Ishikawa (cell line): ENCODE data around the gene SELENOF.
A peak's percentile ranks its signal among the peaks of the same experiment; 100 is the strongest.

ENCODE experiments used
- CEBPB ChIP-seq: IDR thresholded peaks from 2 replicates; pipeline ENCODE4 v1.6.1; 2012
- CREB1 ChIP-seq: IDR thresholded peaks from 2 replicates; pipeline ENCODE4 v1.6.1; 2012; ENCODE audit warnings: low read depth
- EGR1 ChIP-seq: IDR thresholded peaks from 2 replicates; pipeline ENCODE4 v1.6.1; 2012
- EP300 ChIP-seq: IDR thresholded peaks from 2 replicates; pipeline ENCODE4 v1.6.1; 2012; ENCODE audit warnings: borderline replicate concordance
- FOXM1 ChIP-seq: IDR thresholded peaks from 2 replicates; pipeline ENCODE4 v1.6.1; 2012; ENCODE audit warnings: low read depth, borderline replicate concordance
- NFIC ChIP-seq: IDR thresholded peaks from 2 replicates; pipeline ENCODE4 v1.6.1; 2012
- TAF1 ChIP-seq: IDR thresholded peaks from 2 replicates; pipeline ENCODE4 v1.6.1; 2012; ENCODE audit warnings: low read depth, mild to moderate bottlenecking
- TCF12 ChIP-seq: IDR thresholded peaks from 2 replicates; pipeline ENCODE4 v1.6.1; 2012; ENCODE audit warnings: low read depth
- TEAD4 ChIP-seq: IDR thresholded peaks from 2 replicates; pipeline ENCODE4 v1.6.1; 2012
- YY1 ChIP-seq: IDR thresholded peaks from 2 replicates; pipeline ENCODE4 v1.6.1; 2012; ENCODE audit warnings: low read depth
- ZBTB7A ChIP-seq: IDR thresholded peaks from 2 replicates; pipeline ENCODE4 v1.6.1; 2012; ENCODE audit warnings: low read depth
- TF ChIP-seq, protein P1 (sequence below): IDR thresholded peaks from 2 replicates; pipeline ENCODE4 v1.6.1; 2012
- TF ChIP-seq, protein P2 (sequence below): IDR thresholded peaks from 2 replicates; pipeline ENCODE4 v1.6.1; 2012
- TF ChIP-seq, protein P3 (sequence below): IDR thresholded peaks from 2 replicates; pipeline ENCODE4 v1.6.1; 2012; ENCODE audit warnings: low read depth, mild to moderate bottlenecking

SELENOF gene

DNA sequence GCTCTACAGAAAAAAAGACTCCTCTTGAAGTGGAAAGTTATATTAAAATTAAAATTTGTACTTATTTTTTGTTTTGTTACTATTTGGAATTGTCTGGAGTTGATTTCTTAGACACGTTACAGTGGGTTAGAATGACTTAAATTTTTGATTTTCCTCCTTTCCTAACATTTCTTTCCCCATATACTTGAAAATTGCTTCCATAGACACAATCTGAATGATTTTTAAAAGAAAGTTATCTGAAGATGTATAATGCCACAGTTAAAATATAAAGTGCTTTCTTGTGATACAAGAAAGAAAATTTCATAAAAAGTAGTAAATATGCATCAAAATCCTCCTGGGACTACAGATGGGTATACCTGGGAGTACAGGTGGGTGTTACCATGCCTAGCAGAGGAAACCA is 2.8 kb upstream of the SELENOF start:
- TF ChIP-seq EP300 (no peak), CEBPB (no peak), CREB1 (no peak), ZBTB7A (no peak), TEAD4 (no peak)

DNA sequence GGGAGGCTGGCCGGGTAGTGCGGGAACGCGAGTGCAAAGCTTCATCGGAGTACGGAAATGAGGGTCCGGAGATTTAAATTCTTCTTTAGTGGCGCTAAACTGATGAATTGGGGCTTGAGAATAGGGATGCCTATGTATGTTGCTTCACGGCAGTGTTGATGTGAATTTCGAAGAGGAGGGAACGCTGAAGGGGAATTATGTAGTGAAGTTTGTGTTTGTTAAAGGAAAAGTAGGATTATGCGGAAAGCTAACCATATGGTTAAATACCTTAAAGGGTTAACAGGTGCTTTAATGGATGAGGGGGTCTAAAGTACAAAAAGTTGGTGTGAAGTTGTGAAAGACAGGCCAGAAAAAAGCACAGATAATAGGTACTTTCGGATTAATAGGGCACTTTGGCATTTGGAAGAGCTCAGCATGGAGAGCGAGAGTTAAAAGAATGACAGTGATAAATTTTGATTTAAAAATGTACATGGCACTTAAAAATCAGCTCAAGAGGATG is 1.9 kb upstream of the SELENOF start:
- TF ChIP-seq CEBPB (no peak), TAF1 (no peak), FOXM1 (no peak), NFIC (no peak), TEAD4 (no peak), TCF12 (no peak), EP300 (no peak), CREB1 (no peak), ZBTB7A (no peak), YY1 (no peak), EGR1 (no peak)
- TF ChIP-seq, protein P1, sequence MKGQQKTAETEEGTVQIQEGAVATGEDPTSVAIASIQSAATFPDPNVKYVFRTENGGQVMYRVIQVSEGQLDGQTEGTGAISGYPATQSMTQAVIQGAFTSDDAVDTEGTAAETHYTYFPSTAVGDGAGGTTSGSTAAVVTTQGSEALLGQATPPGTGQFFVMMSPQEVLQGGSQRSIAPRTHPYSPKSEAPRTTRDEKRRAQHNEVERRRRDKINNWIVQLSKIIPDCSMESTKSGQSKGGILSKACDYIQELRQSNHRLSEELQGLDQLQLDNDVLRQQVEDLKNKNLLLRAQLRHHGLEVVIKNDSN, result no peak
- TF ChIP-seq, protein P2, sequence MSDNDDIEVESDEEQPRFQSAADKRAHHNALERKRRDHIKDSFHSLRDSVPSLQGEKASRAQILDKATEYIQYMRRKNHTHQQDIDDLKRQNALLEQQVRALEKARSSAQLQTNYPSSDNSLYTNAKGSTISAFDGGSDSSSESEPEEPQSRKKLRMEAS, result no peak

DNA sequence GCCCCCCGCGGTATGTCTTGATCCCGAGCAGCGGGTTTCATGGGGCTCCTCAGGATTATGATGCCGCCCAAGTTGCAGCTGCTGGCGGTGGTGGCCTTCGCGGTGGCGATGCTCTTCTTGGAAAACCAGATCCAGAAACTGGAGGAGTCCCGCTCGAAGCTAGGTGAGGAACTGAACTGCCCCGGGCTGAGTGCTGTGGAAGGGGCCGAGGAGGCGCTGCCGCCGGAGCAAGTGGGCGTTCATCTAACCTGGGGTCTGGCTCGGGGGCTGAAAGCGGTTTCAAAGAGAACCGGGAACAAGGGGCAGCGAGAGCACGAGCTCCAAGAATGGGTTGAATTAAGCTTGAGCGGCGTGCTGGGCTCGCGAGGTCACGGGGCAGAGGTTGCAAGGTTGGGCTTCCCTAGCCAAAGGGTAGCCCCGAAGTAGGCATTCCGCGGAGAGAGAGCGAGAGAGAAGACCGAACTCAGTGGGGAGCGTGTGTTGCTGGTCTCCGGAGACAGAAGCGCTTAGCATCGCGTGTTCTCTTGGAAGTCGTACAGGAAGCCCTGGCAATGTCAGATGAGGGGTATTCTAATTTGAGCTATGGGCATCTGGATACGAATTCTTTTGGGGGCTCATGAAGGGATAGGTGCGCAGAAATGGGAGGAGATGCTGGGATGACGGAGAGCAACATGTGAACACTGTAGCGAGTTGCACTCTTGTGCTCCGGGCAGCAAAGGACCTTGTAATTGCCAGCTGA is 1.2 kb upstream of the SELENOF start:
- 0 out of 2 replicates have a peak, but pooled peaks have one; percentile 50 for TF ChIP-seq ZBTB7A
- no peak for TF ChIP-seq TEAD4
- TF ChIP-seq, protein P2, result peak; percentile 53; the same call in 1 of the 2 replicates
- TF ChIP-seq, protein P3, sequence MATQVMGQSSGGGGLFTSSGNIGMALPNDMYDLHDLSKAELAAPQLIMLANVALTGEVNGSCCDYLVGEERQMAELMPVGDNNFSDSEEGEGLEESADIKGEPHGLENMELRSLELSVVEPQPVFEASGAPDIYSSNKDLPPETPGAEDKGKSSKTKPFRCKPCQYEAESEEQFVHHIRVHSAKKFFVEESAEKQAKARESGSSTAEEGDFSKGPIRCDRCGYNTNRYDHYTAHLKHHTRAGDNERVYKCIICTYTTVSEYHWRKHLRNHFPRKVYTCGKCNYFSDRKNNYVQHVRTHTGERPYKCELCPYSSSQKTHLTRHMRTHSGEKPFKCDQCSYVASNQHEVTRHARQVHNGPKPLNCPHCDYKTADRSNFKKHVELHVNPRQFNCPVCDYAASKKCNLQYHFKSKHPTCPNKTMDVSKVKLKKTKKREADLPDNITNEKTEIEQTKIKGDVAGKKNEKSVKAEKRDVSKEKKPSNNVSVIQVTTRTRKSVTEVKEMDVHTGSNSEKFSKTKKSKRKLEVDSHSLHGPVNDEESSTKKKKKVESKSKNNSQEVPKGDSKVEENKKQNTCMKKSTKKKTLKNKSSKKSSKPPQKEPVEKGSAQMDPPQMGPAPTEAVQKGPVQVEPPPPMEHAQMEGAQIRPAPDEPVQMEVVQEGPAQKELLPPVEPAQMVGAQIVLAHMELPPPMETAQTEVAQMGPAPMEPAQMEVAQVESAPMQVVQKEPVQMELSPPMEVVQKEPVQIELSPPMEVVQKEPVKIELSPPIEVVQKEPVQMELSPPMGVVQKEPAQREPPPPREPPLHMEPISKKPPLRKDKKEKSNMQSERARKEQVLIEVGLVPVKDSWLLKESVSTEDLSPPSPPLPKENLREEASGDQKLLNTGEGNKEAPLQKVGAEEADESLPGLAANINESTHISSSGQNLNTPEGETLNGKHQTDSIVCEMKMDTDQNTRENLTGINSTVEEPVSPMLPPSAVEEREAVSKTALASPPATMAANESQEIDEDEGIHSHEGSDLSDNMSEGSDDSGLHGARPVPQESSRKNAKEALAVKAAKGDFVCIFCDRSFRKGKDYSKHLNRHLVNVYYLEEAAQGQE, result no peak
- TF ChIP-seq, protein P1, result no peak
- no peak for TF ChIP-seq CEBPB
- no peak for TF ChIP-seq TCF12
- no peak for TF ChIP-seq CREB1

DNA sequence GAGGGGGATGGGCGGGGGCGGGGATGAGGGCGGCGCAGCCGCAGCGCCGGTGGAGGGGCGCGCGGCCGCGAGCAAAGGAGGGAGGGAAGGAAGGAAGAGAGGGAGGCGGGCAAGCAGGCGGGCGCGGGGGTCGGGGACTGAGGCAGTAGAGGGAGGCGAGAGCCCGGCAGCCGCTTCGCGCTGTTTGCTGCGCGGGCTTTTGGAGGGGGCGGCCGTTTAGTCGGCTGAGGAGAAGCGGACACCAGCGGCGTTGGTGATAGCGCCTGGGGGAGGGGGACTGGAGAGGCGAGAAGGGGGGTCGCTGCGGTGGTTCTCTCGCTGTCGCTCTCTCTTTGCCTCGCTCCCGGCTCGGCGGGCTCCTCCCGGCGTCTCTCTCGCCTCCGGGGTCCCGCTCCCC is 673 bp upstream of the SELENOF start, which contains the start of gene HS2ST1:
Gene HS2ST1 (plus strand): TSS at position 35 of the 397 bp plus-strand sequence.
- no peak for TF ChIP-seq EGR1
- TF ChIP-seq CEBPB, result no peak
- TF ChIP-seq, protein P3, result no peak
- peak; percentile 81; the same call in 1 of the 2 replicates for TF ChIP-seq ZBTB7A
- TF ChIP-seq TAF1, result peak; percentile 43

DNA sequence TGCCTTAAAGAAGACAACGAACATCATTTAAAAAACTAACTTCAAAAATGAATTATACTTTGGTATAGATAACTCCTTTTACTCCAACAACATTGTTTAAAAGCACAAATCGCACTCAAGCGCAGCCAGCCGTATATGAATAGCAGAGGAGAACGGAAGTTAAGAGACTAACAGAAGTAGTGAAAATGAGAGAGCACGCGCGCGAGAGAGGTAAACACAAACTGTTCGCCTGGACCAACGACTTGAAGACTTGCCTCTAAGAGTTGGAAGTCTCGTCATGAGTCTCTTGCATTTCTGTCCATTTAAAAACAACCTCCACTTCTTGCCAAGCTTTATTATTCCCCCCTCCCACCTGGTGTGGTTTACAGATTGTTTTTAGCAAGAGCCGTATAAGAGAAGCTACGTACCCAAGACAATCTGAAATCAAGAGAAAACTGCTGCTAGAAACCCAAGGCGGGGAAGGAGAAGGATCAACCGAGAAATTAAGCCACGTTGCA is 479 bp downstream of the SELENOF start:
- TF ChIP-seq, protein P2, result 0 out of 2 replicates have a peak, but pooled peaks have one; percentile 23
- TF ChIP-seq YY1 (no peak), EP300 (no peak), CREB1 (no peak), CEBPB (no peak; the same call in 1 of the 2 replicates), TAF1 (no peak), NFIC (no peak), ZBTB7A (no peak)

DNA sequence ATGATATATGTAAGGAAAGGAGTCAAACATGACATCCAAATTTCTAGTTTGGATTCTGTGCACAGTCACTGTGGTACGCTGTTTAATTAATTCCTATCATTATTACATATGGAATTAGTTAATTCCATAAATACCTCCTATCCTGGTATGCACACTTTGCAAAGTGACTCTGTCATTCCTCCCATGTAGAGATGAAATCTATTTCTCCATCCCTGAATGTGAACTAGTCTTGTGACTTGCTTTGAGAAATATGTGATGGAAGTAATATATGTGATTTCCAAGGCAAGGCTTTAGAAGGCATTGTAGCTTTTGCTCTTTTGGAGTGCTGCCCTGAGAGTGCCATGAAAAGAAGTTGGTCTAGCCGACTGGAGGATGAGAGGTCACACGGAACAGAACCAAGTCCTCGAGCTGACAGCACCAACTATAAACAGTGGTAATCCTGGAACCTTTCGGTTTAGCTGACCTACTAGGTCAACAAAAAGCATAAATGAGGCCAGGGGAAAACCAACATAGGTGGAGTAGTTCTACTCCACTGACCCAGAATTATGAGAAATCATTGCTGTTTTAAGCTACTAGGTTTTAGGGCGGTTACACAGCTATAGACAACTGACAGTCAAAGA is 1.5 kb downstream of the SELENOF start:
- TF ChIP-seq FOXM1 (no peak), TEAD4 (no peak), ZBTB7A (no peak), TAF1 (no peak), EP300 (no peak), CEBPB (no peak), TCF12 (no peak), YY1 (no peak)
